GM19397 (cell line): Measurements from ENCODE around the gene GTF2F1.
"Not testable (repeated sequence)": the region's sequence is repeated elsewhere in the genome, so short reads cannot be mapped to it uniquely, and the experiment has no call there.

ENCODE experiments used
- ATAC-seq: cut with Tn5 transposase; IDR thresholded peaks from one replicate; pipeline ENCODE4 v1.9.1; 2021; ENCODE audit warnings: mild to moderate bottlenecking, moderate library complexity; ENCODE audit not compliant: unreplicated experiment

Gene GTF2F1

DNA sequence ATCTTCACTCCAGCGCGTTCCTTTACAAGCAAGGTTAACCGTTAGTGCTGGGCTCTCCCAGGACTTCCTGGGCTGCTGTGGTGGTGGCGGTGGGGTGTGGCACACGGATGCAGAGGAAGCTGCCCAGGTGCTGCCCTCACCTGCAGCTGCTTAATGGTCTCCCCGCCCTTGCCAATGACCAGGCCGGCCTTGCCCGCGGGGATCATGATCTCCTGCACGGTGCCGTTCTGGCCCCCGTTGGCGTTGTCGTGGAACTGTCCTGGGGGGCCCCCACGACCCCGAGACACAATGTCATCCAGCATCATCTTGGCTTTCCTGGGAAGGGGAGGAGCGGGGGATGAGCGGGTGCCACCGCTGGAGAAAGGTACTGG lies 25.6 kb upstream of the GTF2F1 start:
- ATAC-seq, result no peak

DNA sequence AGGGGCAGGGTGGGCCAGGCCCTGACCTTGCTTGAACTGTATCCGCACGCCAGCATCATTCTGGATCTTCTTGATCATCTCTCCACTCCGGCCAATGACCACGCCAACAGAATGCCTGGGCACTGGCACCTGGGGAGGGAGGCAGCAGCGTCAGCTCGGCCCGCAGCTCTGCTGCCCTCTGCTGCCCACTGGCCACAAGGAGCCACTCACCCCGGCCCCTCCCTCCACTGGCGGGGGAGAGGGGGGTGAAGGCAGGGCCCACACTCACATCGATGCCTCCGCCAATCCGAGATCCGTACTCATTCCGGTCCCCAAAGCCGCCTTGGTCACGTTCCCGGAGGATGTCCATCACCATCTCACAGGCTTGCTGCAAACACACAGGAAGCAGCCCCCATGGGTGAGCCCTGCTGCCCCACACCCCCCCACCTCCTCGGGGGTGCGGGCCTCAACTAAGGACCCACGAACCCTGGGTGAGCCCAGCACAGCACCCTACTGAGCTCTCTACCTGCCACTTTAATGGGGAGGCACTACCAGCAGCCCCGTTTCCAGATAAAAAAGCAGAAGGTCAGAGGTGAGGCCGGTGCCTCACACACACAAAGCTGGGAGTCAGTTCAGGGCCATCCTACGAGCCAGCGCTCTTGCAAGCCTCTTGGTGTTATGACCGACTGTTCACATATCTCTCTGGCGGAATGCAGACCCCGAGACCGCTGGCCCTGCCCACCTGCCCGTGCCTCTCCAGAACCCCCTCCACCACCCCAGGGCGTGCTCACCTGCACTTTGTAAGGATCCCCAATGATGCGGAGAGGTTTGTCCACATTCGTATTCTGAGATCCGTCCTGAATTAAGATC lies 25.0 kb upstream of the GTF2F1 start:
- no peak for ATAC-seq

DNA sequence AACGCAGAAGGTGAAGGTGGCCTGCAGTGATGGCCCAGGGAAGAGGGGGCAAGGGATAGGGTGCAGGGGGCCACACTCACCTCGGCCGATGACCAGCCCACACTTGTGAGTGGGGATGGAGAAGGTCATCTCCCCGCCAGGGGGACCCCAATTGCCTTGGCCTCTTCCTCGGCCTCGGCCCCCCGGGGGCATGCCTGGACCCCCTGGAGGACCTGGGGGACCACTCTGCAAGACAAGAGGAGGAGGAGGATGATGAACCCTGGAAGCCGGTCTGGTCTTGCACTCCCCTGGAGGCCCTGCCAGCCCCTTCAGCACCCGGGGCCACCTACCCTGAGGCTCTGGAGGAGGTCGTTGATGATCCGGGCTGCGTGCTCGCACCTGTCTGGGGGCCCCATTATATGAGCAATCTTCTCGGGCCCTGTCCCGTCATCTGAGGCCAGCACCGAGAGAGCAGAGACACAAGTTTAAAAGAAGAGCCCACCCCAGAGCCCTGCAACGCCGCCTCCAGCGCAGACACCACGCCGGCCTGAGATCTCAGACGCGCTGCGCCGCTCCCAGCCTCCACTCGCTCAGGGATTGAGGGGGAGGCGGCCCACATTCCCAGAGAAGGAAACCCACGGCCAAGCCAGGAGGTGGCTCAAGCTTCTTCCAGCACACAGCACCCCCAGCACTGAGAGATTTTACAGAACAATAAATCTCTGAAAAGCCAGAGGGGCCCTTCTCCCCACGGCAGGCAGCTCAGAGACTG lies 23.9 kb upstream of the GTF2F1 start:
- no peak for ATAC-seq

DNA sequence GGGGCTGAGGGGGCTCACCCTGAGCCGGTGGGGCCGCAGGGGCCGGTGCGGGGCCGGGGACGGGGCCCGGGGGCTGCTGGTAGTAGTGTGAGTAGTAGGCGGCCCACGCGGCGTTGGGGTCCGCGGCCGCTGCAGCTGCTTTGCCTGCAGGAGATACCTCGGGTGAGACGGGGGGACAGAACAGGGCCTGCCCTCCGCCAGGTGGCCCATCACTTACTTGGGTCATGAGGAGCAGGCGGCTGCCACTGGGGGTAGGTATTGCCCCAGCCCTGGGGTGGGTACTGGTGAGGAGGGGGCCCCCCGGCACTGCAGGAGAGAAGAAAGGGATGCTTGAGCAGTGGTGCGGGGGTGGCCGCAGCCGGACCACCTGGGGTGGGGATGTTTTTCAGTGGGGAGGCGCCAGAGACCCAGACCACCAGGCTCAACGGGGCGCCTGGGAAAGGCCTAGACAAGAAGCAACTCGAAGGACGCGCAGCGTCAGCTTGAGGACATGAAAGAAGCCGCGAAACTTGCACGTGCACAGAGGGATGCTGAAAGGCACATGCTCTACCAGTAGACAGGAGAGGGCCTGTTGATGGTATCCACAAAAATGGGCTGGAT lies 22.7 kb upstream of the GTF2F1 start:
- ATAC-seq, result no peak

DNA sequence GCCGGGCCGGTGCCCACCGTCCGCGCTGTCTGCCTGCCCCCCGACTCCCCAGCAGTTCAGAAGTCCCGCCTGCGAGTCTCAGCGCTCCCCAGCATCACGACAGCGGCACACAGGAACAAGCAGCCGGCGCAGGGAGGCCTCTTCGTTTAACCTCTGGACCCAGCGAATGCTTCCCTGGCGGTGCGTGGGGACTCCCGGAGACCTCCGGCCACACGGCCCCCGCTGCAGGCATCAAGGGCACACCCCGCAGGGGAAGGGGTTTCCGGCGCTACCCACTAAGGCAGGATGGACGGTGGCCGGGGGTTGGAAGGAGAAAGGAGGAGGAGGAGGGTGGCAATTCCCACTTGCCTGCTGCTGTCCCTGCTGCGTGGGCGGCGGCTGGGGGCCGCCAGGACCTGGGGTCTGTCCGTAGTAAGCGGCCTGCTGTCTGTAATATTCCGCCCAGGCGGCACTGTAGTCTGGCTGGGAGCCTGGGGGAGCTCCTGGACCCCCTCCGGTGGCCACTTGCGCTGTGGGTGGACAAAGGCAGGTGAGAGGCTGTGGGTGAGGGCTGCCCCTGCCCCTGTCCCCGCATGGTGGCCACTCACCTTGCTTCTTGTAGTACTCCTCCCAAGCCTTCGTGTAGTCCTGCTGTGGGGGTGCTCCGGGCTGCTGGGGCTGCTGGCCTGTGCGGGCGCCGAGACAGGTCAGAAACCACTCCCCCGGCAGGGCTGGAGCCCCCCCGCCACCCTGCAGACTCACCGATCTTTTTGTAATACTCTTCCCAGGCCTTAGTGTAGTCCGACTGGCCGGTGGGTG lies 22.0 kb upstream of the GTF2F1 start:
- no peak for ATAC-seq

DNA sequence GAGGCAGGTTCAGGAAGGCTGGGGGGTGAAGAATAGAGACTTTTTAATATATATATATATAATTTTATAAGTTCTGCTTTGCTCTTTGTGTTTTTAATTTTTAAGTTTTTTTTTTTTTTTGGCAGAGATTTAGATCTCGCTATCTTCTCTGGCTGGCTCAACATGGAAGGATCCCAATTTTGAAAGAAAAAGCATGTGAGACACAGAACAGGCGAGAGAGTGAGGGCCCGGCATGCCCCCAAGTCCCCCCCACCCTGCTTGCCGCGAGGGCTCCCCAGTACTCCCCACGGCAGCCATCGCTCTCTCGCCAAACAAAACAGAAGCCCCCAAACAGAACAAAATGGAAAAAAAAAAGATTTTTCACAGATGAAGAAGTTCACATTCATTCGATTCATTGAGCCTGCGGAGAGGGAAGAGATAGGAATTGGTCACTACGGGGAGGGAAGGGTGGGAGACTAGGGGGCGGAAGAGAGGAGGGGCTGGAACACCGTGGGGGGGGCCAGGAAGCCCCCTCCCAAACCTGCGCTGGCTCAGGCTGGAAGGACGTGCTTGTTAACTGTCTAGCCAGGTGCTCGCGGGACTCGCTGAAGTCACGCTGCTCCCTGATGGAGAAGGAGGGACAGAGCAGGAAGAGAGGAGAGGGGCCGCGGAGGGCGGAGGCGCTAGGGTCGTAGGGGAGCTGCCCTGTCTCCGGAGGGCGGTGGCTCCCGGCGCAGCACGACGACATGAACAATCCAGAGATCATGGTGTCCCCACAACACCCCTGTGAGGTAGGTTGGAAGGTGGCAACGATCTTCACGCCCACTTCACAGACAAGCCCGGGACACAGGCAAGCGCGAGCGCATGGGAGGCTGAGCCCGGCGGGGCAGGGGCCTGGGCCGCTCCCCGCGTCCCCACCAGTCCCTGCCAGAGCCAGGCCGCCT lies 21.0 kb upstream of the GTF2F1 start:
- no peak for ATAC-seq

DNA sequence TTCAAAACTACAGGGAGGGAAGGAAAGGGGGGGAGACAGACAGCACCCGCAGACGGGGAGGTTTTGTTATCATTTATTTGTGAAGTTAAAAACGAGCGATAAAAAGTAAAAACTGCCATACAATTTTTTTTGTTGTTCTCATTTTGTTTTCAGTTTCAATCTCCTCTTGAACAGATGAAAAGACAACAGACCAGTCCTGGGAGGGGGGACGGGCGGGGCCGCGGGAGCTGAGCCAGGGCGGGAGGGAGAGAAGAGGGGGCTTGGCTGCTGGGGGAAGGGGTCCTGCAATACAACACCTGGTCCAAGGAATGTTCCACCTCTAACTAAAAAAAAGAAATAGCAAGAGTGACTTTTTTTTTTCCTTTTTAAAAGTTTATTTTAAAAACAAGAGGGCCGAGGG lies 20.3 kb upstream of the GTF2F1 start:
- ATAC-seq, result no peak

DNA sequence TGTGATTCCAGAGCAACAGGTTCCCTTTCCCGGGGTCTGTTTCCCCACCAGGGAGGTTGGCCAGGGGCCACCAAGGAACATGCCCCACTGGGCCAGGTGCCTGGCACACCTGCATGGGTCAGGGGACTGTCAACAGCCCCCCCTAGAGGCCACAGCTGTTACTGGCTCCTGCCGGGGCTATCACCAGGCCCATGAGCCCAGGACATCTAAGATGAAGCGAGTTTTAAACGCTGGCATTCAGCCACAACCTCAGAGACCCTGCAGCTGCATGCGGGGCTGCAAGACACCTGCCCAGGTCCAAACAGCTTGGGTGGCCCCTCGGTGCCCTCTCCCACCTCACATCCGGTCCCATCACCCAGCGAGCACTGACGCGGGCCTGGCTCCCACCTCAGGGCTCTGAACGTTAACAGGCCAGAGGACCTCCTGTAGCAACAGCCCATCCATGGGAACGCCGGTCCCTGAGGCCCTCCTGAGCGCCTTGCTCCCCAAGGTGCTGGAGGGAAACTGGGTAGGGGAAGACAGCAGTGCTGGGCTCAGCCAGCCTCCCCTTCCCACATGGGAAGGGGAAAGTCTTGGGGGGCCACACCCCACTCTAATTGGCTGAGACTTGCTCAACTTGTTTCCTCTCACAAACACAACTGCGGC lies 19.6 kb upstream of the GTF2F1 start:
- no peak for ATAC-seq

DNA sequence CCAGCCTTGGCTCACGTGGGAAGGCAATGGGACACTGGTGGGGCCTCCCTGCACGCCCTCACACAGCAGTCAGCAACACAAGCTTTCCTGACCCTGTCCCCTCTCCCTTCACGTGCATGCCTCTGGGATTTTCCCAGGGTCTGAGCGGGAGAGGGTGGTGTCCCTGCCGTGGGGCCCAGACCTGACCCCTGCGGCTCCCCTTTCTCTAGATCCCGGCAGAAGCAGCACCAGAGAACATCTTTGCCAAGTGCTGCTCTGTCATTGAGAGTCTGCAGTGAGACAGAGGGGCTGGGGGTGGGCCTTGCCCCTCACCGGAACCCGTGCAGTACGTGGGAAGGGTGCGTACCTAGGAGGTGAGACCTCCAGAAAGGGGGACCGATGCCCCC lies 19.1 kb upstream of the GTF2F1 start:
- ATAC-seq, result no peak

DNA sequence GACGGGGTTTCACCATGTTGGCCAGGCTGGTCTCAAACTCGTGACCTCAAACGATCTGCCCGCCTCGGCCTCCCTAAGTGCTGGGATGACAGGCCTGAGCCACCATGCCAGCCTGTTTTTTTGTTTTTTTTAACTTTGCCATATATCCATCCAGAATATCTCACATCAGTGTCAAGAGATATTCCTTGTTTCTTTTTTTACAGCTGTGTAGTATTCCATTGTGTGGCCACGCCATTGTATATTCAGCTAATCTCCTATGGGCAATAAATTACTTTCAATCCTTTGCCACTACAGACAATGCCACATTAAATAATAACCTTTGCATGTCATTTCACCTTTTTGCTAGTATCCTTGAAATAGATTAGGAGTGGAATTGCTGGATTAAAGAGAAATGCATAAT lies 16.4 kb upstream of the GTF2F1 start:
- ATAC-seq, result no peak

DNA sequence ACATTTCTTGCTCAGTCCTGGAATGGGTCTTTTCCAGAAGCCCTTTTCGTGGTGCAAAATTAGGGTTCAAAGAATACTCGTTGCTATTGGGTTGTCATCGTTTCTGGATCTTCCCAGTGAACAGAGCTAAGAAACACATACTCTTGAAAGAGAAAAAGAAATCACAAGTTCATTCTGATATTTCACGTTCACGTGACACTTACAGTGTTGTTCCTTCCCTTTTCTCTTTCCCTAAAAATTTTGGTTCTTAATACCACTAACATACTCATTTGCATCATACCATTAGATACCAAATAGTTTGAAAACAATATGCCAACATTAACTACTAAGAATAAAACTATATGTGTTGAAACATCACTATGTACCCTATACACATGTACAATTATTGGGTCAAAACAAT lies 13.4 kb upstream of the GTF2F1 start:
- ATAC-seq, result no peak

DNA sequence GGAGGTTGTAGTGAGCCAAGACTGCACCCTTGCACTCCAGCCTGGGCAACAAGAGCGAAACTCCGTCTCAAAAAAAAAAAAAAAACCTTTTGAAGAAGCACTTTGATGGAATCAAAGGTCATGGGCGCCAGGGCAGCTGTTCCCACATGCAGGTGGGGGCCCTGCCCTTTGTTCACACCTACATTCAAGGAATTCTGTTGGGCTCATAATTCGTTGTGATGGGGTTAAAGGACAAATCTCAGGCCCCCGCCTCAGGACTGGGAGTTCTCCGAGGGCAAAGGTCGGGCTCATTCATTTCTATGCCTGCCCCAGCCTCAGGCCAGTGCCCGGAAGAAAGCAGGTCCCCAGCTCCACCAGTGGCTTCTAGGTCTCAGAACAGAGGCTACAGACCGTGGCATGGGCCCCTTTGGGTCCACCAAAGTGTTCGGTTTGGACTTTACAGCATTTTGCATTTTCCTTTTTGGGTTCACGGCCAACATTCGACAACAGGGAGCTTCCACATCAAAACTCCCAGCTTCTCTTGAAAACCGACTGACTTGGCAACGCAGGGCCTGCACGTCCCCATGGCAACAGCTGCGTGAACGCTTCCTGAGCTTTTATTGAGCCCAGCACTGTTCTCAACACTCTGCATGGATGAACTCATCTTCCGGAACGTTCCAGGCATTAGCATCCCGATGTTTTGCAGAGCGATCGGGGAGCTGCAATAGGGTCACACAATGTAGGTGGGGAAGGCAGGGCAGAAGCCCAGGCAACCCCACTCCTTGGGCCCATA lies 10.1 kb upstream of the GTF2F1 start:
- ATAC-seq, result no peak

DNA sequence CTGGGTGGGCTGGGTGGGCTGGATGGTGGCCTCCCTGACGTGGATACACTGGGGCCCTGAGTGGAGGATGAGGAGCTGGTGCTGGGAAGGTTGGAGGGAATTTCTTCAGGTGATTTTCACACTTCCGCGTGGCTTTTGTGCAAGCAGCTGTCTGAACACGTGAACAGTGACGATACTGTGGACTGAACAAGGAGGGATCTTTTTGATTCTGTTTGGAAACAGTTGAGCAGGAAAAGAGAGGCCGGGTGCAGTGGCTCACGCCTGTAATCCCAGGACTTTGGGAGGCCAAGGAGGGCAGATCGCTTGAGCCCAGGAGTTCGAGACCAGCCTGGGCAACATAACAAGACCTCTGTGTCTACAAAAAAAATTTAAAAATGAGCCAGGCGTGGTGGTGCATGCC lies 9.1 kb upstream of the GTF2F1 start:
- no peak for ATAC-seq

DNA sequence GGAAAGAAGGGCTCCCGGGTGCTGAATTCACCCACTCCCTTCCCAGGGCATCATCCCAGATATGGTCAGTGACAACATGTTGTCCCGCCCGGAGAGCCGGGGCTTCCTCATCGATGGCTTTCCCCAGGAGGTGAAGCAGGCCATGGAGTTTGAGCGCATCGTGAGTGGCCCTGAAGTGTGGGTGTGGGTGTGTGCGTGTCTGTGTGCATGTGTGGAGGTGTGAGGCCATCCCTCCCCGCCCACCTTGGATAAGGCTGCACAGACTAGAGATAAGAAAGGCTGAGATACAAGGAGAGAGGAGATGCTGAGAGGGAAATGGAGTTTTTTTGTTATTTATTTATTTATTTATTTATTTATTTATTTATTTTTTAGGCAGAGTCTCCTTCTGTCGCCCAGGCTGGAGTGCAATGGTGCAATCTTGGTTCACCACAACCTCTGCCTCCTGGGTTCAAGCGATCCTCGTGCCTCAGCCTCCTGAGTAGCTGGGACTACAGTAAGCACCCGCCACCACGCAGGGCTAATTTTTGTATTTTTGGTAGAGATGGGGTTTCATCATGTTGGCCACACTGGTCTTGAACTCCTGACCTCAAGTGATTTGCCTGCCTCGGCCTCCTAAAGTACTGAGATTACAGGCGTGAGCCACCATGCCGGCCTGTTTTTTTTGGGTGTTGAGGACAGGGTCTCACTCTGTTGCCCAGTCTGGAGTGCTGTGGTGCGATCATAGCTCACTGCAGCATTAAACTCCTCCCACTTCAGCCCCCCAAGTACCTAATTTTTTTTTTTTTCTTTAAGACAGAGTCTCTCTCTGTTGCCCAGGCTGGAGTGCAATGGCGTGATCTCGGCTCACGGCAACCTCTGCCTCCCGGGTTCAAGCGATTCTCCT lies 7.3 kb upstream of the GTF2F1 start:
- ATAC-seq, result not testable (repeated sequence)

DNA sequence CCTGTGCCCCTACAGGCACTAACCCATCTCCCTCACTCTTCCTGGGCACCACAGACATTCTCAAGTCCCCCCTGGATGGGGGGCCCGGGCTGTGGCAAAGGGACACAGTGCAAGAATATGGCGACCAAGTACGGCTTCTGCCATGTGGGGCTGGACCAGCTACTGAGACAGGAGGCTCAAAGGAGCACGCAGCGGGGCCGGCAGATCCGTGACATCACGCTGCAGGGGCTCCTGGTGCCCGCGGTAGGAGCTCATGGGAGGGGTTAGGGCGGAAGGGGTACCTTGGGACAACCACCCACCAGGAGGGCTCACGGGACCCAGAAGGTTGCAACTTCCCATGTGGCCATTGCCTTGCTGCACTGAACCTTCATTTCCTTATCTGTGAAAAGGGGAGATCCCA lies 3.3 kb upstream of the GTF2F1 start:
- no peak for ATAC-seq

DNA sequence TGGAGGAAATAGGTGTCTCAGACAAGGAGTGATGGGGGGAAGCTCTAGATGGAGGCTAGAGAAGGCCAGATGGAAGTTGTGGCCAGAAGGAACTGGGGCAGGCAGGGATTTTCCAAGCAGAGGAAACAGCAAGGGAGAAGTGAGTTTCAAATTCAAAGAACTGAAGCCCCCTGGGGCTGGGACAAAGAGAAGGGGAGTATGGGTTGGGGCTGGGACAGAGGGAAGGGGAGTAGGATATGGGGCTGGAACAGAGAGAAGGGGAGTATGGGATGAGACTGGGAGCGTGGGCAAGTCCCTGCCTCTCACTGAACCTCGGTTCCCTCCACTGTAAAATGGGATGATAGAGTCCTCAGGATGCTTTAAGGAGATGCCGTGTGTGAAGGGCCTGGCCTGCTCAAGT lies 1.9 kb upstream of the GTF2F1 start:
- ATAC-seq, result no peak

DNA sequence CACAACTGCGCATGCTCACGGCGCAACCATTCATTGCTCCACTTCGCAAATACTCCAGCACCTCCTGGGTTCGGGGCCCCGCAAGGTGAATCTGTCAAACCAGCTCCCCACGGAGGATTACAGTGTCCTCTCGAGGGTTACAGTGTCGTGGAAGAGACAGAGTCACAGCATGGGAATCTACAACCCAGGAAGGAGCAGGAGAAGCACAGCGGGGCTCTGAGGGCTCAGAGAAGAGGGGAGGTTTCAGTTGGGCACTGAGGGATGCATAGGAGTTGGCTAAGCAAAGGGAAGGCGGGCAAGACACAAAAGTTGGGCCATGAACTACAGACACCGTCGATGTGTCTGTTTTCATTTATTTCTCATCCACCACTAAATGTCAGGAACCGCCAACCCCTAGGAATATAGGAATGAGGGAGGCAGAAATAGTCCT lies 1.0 kb upstream of the GTF2F1 start:
- no peak for ATAC-seq
